GM19035 (cell line): ENCODE results near the gene FBN2.
"Not testable (repeated sequence)": the region's sequence is repeated elsewhere in the genome, so short reads cannot be mapped to it uniquely, and the experiment has no call there.

ENCODE experiments used
- ATAC-seq: cut with Tn5 transposase; IDR thresholded peaks from one replicate; pipeline ENCODE4 v1.9.1; 2021; ENCODE audit not compliant: unreplicated experiment

Gene FBN2

DNA sequence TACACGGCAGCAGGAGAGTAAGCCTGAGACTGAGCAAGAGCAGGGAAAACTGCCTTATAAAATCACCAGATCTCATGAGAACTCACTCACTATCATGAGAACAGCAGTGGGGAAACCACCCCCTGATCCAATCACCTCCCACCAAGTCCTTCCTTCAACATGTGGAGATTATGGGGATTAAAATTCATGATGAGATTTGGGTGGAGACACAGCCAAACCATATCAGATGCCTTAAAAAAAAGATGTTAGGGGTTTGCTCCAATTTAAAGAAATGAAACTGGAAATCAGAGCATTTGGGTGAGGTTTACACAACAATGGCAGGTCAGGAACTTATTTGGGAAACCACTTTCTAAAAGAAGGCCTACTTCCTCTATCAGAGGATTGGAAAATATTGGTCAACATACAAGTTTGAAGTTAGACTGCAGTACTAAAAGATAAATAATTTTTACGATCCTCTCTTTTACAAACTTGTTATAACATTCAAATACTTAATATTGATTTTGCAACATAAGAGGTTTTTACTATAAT lies 105.1 kb downstream of the FBN2 start:
- ATAC-seq, result no peak

DNA sequence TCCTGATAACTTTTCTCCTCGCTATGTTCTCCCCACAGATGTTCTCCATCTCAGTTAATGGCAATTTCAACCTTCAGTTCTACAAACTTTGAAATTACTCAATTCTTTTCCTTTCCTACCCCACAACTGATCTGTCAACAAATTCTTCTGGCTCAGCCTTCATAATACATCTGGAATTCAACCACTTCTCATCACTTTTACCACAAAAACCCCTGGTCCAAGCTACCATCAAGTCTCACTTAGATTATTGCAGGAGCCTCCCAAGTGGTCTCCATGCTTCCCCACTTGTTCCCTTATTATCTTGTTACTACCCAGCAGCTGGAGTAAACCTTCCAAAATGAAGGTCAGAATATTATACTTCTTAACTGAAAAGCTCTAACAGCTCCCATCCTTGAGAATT lies 110.1 kb downstream of the FBN2 start:
- ATAC-seq, result no peak

GRCh38 chr5:128426090-128426534 lies 111.9 kb downstream of the FBN2 start:
- peak; percentile 92 for ATAC-seq

DNA sequence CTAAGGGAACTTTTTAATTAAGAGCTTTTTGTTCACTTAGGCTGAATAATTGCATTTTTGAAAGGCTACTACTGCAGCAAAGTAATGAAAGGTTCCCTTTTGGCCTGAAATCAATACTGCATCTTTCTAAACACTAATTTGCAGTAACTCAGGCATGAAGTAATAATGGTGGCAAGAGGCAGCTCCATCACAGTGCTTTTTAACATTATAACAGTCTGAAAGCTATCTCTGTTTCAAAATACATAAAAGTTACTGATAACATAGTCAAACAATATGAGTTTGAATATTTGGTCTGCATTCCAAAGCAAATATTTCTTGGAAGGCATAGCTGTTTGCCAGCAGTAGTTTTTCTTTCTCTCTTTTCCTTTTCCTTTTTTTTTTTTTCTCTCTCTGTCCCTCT lies 113.4 kb downstream of the FBN2 start:
- no peak for ATAC-seq

- no peak for ATAC-seq
Observed at GRCh38 chr5:128422612-128423011, 115.4 kb downstream of the FBN2 start.

DNA sequence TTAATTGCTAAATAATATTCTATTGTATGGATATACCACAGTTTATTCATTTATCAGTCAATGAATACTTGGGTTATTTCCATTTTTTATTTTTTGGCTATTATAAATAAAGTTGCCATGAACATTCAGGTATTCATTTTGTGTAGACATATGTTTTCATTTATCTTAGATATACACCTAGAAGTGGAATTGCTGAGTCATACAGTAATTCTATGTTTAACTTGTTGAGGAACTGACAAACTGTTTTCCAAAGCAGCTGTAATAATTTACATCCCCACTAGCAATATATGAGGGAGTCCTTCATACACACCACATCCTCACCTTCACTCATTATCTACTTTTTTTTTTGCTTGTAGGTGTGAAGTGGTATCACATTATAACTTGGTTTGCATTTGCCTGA lies 123.6 kb downstream of the FBN2 start:
- no peak for ATAC-seq

DNA sequence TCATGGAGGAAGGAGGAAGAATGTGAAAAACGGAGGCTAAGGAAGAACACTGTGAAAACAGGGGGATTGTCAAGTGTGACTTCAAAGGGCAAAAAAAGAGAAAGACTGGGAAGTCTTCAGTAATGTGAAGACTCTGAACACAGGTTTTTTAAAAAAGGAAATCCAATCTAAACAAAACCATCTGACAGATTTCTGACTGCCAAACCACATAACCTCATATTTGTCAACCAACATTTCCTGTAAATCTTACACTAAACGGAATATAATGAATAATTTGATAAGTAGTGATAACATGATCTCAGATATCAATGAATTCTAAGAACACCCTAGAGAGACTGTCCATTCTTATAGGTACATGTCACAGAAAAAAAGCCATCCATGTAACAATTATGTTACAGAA lies 124.7 kb downstream of the FBN2 start:
- ATAC-seq, result no peak

- ATAC-seq, result no peak
Observed at GRCh38 chr5:128412145-128412930, 125.7 kb downstream of the FBN2 start.

GRCh38 chr5:128409166-128409800 lies 128.8 kb downstream of the FBN2 start:
- ATAC-seq, result no peak

DNA sequence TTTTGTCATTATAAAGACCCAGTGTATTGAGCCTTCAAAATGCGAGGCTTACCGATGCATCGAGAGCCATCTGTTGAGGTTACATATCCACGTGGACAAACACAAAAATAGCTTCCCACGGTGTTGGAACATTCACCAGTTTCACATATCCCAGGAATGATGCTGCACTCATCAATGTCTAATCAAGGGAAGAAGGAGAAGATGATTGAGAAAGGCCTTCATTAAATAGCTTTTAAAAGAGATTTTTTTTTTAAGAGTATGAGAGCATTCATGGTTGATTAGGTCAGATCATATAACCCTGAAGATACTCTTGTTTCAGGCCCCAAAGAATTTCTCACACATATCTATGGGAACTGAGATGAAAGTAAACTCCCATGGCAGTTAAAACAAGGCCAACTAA lies 129.4 kb downstream of the FBN2 start:
- no peak for ATAC-seq

GRCh38 chr5:128407944-128408343 lies 130.1 kb downstream of the FBN2 start:
- no peak for ATAC-seq

- no peak for ATAC-seq
Observed at GRCh38 chr5:128406803-128407202, 131.2 kb downstream of the FBN2 start.

DNA sequence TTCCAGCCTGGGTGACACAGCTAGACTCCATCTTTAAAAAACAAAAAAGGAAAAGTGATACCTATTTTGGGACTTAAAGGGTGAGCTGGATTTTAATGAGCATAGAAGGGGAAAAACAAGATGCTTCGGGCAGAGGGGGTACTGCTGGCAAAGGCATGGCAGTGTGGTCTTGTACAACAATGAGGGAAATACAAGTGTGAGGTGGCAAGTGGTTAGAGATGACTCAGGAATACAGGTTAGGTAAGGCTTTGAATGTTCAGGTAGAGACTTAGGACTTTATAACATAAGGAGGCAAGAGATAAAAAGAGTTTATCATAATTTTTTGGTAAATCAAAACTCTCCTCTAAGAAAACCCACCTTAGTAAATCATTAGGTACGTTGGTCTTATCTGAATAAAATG lies 132.9 kb downstream of the FBN2 start:
- no peak for ATAC-seq

DNA sequence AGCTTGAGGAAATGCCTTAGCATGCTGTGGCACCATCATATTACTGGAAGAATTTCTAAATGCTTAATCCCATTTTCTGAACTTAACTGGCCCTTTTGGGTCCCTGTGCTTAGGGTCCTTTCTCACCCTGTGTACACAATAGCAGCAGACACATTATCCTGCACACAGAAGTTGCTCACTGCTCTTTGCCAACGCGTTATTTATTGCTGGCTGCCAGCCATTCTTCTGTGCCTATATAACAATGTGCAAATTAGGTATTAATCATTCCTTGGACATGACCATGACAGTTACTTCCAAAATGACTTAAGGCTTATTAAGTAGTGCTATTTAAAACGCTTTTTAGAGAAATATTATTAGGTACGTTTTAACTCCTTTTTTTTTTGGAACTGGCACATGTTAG lies 134.7 kb downstream of the FBN2 start:
- no peak for ATAC-seq

DNA sequence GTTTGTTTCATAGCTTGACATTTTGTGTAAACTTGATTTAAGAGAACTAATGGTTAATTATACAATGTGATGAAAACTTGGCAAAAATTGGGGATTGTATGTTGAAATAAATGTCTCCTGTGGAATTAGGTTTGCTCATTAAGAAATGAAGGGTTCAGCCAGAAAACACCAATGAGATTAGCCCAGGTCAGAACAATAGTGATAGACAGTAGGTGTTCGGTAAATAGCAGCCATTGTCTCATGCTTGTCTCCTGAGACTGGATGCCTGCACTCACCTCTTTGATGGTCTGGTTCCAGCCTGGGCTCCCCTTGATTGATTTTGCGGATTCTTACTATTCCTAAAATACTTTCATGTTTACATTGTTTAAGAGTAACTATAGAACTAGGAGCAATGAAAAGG lies 135.5 kb downstream of the FBN2 start:
- ATAC-seq, result no peak

DNA sequence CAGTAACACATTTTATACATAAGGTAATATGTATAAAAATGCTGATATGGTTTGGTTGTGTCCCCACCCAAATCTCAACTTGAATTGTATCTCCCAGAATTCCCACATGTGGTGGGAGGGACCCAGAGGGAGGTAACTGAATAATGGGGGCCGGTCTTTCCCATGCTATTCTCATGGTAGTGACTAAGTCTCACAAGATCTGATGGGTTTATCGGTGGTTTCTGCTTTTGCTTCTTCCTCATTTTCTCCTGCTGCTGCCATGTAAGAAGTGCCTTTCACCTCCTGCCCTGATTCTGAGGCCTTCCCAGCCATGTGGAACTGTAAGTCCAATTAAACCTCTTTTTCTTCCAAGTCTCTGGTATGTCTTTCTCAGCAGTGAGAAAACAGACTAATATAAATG lies 137.3 kb downstream of the FBN2 start:
- not testable (repeated sequence) for ATAC-seq

DNA sequence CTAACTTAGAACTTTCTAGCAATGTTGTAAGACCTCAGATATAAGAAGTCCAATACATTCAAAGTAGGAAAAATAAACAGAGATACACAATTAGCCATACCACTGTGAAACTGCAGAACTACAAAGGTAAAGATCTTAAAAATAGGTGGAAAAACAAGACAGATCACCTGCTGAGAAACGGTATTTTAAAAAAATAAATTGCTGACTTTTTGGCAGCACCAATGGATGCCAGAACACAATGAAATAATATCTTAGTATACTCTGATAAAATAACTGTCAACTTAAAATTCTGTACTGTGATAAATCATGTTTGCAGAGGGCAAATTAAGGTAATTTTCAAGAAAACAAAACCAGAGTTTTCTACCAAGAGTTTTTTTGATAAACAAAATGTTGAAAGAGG lies 138.9 kb downstream of the FBN2 start:
- ATAC-seq, result no peak

DNA sequence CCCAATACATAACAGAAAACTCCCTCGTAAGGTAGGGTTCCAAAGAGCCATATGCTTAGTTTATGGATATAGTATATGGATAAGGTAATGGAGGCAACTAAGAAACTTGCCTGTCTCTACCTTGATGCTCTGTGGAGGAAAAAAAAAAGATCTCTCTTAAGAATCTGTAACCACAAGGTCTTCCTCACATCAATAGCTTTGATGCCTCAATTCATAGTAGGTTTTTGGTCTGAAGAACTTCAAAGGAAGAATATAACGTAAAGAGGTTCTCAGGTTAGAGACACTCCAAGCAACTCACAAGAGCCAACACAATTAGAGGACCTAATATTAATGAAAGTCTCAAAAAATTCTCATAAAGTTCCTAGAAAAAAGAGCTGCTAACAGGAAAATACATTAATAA lies 140.2 kb downstream of the FBN2 start:
- ATAC-seq, result no peak

- no peak for ATAC-seq
Observed at GRCh38 chr5:128395073-128395472, 143.0 kb downstream of the FBN2 start.

- no peak for ATAC-seq
Observed at GRCh38 chr5:128384068-128384467, 154.0 kb downstream of the FBN2 start.

DNA sequence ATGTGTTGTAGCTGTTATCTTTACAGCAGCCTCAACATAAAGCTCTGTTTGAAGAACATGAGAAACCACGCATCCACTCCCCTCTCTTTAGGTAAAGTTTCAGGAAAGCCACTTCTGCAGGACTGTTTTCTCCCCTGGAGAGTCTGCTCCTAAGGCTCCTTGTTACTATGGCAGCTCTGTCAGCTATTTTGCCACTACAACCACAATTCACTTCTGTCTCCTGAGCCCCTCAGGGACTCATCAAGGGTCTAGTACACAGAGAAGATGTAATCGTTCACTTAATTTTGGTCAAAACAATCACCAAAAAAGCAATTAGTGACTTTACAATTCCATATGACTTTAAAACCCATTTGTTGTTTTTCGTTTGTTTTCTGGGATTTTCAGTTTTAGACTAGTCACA lies 157.7 kb downstream of the FBN2 start:
- no peak for ATAC-seq

DNA sequence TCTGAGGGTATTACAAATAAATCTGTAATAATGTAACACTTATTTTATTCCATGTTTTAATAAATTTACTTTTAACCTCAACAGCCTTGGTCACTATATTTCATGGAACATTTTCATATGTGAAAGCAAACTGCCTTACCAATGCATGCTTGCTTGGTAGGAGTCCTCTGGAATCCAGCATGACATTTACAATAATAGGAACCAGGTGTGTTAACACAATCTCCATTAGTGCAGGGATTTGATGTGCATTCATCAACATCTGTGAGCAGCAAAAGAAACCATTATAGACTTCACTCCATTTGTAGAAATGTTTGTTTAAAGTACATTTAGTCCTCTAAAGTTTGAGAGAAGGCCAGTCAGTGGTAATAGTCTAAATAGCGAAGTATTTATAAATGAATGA lies 159.4 kb downstream of the FBN2 start:
- no peak for ATAC-seq
